HEK293T (cell line): Measurements from ENCODE around the gene SETD2.

Experiments used
- FOXM1 ChIP-seq: fragments of 450-650 bp; IDR thresholded peaks from 2 replicates; pipeline ENCODE4 v1.6.1; 2017; ENCODE audit warnings: mild to moderate bottlenecking, borderline replicate concordance
- L3MBTL2 ChIP-seq: fragments of 450-650 bp; conservative IDR thresholded peaks from 2 replicates; pipeline ENCODE4 v1.6.1; 2016; ENCODE audit warnings: mild to moderate bottlenecking
- SP1 ChIP-seq: fragments of 450-650 bp; IDR thresholded peaks from 2 replicates; pipeline ENCODE4 v1.6.1; 2017
- SUZ12 ChIP-seq: fragments of 450-650 bp; IDR thresholded peaks from 2 replicates; pipeline ENCODE4 v1.6.1; 2016; ENCODE audit warnings: mild to moderate bottlenecking

DNA sequence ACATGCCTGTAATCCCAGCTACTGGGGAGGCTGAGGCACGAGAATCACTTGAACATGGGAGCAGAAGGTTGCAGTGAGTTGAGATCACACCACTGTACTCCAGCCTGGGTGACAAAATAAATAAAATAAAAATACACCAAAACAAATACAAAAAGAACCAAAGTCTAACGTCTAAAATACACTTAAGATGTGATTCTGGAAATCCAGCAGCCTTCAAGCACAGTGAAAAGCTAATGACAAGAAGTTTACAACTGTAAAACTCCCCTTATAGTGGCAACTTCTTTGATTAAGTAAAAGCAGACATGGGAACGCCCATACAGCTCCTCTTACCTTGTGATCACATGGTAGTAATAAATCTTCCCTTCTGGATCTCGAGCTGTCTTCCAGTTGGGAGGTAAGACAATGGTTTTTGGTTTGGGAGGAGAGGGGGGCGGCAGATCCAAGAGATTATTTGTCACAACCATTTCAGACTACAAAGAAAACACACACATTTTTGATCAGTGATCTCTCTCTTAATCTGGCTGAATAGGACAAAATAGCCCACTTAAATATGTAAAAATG, 121.6 kb downstream of the SETD2 start:
- TF ChIP-seq SP1, result no peak
- no peak for TF ChIP-seq SUZ12
- no peak for TF ChIP-seq FOXM1
- TF ChIP-seq L3MBTL2, result no peak
